ENCODE data around the gene CCND2.

Gene CCND2

DNA sequence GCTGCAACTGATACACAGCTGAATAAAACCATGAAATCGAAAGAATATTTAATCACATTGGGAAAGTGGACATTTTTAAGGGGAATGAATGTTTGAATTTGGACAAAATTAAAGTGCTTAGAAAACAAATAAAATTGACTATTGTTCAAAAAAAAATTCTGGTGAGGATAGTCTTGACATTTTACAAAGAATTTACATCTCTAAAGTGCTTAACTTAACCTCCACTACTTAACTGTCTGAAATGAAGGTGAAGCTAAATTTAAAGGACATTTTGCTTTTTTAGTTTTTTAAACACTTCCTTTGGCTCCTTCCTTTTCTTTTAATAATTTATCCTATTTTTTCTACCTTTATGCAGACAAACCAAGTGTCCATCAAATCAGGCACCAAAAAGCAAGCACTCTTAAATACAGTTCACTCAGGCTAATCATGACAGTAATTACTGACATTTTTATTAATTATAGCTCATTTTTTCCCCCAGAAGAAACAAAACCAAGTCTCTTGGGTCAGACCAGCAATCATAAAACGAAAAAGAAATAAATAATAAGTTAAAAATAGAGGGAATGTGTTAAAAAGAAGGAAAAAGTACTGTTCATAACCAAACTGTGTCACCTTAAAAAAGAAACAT lies 5.7 kb upstream of the CCND2 start:
- Histone ChIP-seq H3K36me3 (ENCODE audit: control insufficient read depth in 2 of 2, insufficient read depth in 1 of 2, low read length in 2 of 2) (no peaks in the 10 kb centered on the region), H3K9me3 (ENCODE audit: control insufficient read depth, insufficient read depth, low read depth, low read length) (no peaks in the 10 kb centered on the region), H3K4me3 (ENCODE audit: low read depth, low read length) (no peak overlapping the region), H3K4me1 (ENCODE audit: control insufficient read depth, insufficient read depth, low read length) (peaks cover 18% of the 10 kb centered on the region), H3K27ac (ENCODE audit: extremely low read depth, low read depth, low read length) (no peak overlapping the region)
- ChIA-PET CTCF (interaction anchor here (0.6 to 1.2 kb wide), 5 partner anchors 9 to 1131 kb away, joined by 3 to 13 read pairs (median 4); no protein-coding TSS in a partner anchor), POLR2A (interaction anchor here (0.5 kb wide), 1 partner anchor 160 kb away, joined by 5 read pairs; no protein-coding TSS in a partner anchor)
- TF ChIP-seq REST (tag by site-specific recombination; IDR thresholded peaks at IDR 0.05), result no peak
- TF ChIP-seq ZNF132 (tag by site-specific recombination; IDR thresholded peaks at IDR 0.05; ENCODE audit: borderline replicate concordance), result no peak

GRCh38 chr12:4268329-4269181 lies 5.0 kb upstream of the CCND2 start:
- H3K27ac ChIP-seq (ENCODE audit: extremely low read depth, low read depth, low read length), result no peak overlapping the region
- ChIA-PET POLR2A (interaction anchor here (0.5 kb wide), 2 partner anchors 57 to 161 kb away, joined by 3 to 5 read pairs; no protein-coding TSS in a partner anchor), CTCF (interaction anchor here (0.7 to 1.2 kb wide), 4 partner anchors 8 to 379 kb away, joined by 3 to 13 read pairs (median 4); no protein-coding TSS in a partner anchor)
- H3K36me3 ChIP-seq (ENCODE audit: control insufficient read depth in 2 of 2, insufficient read depth in 1 of 2, low read length in 2 of 2), result no peaks in the 10 kb centered on the region
- peaks cover 23% of the 10 kb centered on the region for H3K4me1 ChIP-seq (ENCODE audit: control insufficient read depth, insufficient read depth, low read length)
- H3K4me3 ChIP-seq (ENCODE audit: low read depth, low read length), result peak overlapping the region; percentile 30
- H3K9me3 ChIP-seq (ENCODE audit: control insufficient read depth, insufficient read depth, low read depth, low read length), result no peaks in the 10 kb centered on the region
- TF ChIP-seq PRDM1 (tag by site-specific recombination; IDR thresholded peaks at IDR 0.05) (0 out of 2 replicates have a peak, but pooled peaks have one; percentile 26), ZFHX2 (tag by site-specific recombination; conservative IDR thresholded peaks at IDR 0.05) (peak; percentile 19; the same call in 1 of the 2 replicates), ZNF560 (tag by site-specific recombination; IDR thresholded peaks at IDR 0.05; ENCODE audit: borderline replicate concordance) (no peak), ZBTB17 (tag by site-specific recombination; IDR thresholded peaks at IDR 0.05) (peak; percentile 52; the same call in 1 of the 2 replicates), ZNF785 (tag by site-specific recombination; IDR thresholded peaks at IDR 0.05) (no peak), ZNF600 (tag by site-specific recombination; IDR thresholded peaks at IDR 0.05) (0 out of 2 replicates have a peak, but pooled peaks have one; percentile 18)
- TF ChIP-seq, protein P1, sequence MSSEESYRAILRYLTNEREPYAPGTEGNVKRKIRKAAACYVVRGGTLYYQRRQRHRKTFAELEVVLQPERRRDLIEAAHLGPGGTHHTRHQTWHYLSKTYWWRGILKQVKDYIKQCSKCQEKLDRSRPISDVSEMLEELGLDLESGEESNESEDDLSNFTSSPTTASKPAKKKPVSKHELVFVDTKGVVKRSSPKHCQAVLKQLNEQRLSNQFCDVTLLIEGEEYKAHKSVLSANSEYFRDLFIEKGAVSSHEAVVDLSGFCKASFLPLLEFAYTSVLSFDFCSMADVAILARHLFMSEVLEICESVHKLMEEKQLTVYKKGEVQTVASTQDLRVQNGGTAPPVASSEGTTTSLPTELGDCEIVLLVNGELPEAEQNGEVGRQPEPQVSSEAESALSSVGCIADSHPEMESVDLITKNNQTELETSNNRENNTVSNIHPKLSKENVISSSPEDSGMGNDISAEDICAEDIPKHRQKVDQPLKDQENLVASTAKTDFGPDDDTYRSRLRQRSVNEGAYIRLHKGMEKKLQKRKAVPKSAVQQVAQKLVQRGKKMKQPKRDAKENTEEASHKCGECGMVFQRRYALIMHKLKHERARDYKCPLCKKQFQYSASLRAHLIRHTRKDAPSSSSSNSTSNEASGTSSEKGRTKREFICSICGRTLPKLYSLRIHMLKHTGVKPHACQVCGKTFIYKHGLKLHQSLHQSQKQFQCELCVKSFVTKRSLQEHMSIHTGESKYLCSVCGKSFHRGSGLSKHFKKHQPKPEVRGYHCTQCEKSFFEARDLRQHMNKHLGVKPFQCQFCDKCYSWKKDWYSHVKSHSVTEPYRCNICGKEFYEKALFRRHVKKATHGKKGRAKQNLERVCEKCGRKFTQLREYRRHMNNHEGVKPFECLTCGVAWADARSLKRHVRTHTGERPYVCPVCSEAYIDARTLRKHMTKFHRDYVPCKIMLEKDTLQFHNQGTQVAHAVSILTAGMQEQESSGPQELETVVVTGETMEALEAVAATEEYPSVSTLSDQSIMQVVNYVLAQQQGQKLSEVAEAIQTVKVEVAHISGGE (tag by site-specific recombination; conservative IDR thresholded peaks at IDR 0.05; ENCODE audit: low read depth), result 0 out of 2 replicates have a peak, but pooled peaks have one; percentile 11
- TF ChIP-seq, protein P2, sequence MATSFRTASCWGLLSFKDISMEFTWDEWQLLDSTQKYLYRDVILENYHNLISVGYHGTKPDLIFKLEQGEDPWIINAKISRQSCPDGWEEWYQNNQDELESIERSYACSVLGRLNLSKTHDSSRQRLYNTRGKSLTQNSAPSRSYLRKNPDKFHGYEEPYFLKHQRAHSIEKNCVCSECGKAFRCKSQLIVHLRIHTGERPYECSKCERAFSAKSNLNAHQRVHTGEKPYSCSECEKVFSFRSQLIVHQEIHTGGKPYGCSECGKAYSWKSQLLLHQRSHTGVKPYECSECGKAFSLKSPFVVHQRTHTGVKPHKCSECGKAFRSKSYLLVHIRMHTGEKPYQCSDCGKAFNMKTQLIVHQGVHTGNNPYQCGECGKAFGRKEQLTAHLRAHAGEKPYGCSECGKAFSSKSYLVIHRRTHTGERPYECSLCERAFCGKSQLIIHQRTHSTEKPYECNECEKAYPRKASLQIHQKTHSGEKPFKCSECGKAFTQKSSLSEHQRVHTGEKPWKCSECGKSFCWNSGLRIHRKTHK (tag by site-specific recombination; IDR thresholded peaks at IDR 0.05), result no peak

Measured in HEK293 (cell line).